HCT116 (cell line): ENCODE measurements around the gene POLR2H.

Experiments
- CTCF ChIP-seq, 3 experiments: fragments of 200-600 bp in 1 of 3; sonication (generic) in 1 of 3; IDR thresholded peaks in 2 of 3; conservative IDR thresholded peaks in 1 of 3; 2 replicates each; pipeline ENCODE4 v1.5.1; 2012 to 2017; ENCODE audit warnings: low read depth in 2 of 3, low read length in 2 of 3, antibody characterized with exemption in 1 of 3, borderline replicate concordance in 1 of 3, control low read depth in 1 of 3, mild to moderate bottlenecking in 1 of 3, mixed read lengths in 1 of 3, mixed run types in 1 of 3, moderate library complexity in 1 of 3; ENCODE audit not compliant: insufficient read depth in 1 of 3
- FOSL1 ChIP-seq: IDR thresholded peaks from 2 replicates; pipeline ENCODE4 v1.6.1; 2012; ENCODE audit warnings: low read depth
- POLR2A ChIP-seq: IDR thresholded peaks from 2 replicates; pipeline ENCODE4 v1.7.0; 2011; ENCODE audit warnings: borderline replicate concordance; ENCODE audit not compliant: insufficient read depth, insufficient read length; ENCODE audit errors: extremely low read depth
- ZBTB33 ChIP-seq: IDR thresholded peaks from 2 replicates; pipeline ENCODE4 v1.6.1; 2011; ENCODE audit warnings: mild to moderate bottlenecking, low read length, moderate library complexity; ENCODE audit not compliant: insufficient replicate concordance; ENCODE audit errors: extremely low read depth

GRCh38 chr3:184348057-184348382 lies 13.5 kb upstream of the POLR2H start:
- TF ChIP-seq CTCF (IDR thresholded peaks at IDR 0.05 in 2 of 3, conservative IDR thresholded peaks at IDR 0.05 in 1 of 3; ENCODE audit: borderline replicate concordance in 1 of 3, insufficient read depth in 1 of 3, low read depth in 2 of 3, low read length in 2 of 3) (no peak), FOSL1 (no peak), POLR2A (no peak), ZBTB33 (no peak)
